ENCODE results near the gene SYNGR3. TPM values are rescaled to one million over a fixed set of nuclear protein-coding genes. Genes with fewer than 3 reads are reported as not detected.

The SYNGR3 gene
- total RNA-seq, 1 experiment from 2014 or later, result 0.68 TPM

DNA sequence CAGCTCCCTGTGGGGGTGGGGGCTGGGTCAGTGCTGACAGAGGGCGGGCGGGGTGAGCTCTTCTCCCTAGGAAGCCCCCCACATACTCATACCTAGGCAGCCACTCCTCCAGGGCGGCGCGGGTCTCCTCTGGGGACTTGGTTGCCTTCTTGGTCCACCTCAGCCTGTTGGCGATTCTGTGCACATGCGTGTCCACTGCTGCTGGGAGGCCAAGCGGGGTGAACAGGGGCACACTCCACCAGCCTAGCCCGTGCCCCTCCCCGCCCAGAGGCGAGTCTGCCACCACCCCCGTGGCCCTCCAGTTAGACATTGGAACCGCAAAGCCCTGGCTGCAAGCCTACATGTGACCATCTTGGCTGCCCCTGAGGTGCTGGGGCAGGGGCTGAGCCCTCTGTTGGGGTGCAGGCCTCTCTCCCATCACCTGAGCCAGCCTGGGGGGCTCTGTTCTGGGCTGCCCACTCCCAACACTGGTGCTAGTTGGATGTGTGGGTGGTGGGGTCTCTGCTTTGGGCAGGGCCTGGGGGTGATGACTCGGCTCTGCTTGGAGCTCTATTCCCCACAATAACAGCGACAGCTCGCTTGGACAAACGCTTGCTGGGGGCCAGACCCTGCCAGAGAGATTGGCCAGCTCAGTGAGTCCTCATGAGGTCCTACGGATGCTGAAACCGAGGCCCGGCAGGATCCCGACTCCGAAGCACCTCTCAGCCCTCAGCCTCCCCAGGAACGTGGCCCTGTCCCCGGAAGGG is 50.4 kb downstream of the SYNGR3 start:
- peak overlapping the region; percentile 27 for H3K27ac Mint-ChIP-seq (ENCODE audit: low read depth, unreplicated experiment)
- TF ChIP-seq, protein P1, sequence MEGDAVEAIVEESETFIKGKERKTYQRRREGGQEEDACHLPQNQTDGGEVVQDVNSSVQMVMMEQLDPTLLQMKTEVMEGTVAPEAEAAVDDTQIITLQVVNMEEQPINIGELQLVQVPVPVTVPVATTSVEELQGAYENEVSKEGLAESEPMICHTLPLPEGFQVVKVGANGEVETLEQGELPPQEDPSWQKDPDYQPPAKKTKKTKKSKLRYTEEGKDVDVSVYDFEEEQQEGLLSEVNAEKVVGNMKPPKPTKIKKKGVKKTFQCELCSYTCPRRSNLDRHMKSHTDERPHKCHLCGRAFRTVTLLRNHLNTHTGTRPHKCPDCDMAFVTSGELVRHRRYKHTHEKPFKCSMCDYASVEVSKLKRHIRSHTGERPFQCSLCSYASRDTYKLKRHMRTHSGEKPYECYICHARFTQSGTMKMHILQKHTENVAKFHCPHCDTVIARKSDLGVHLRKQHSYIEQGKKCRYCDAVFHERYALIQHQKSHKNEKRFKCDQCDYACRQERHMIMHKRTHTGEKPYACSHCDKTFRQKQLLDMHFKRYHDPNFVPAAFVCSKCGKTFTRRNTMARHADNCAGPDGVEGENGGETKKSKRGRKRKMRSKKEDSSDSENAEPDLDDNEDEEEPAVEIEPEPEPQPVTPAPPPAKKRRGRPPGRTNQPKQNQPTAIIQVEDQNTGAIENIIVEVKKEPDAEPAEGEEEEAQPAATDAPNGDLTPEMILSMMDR (IDR thresholded peaks at IDR 0.05; ENCODE audit: unreplicated experiment), result no peak

DNA sequence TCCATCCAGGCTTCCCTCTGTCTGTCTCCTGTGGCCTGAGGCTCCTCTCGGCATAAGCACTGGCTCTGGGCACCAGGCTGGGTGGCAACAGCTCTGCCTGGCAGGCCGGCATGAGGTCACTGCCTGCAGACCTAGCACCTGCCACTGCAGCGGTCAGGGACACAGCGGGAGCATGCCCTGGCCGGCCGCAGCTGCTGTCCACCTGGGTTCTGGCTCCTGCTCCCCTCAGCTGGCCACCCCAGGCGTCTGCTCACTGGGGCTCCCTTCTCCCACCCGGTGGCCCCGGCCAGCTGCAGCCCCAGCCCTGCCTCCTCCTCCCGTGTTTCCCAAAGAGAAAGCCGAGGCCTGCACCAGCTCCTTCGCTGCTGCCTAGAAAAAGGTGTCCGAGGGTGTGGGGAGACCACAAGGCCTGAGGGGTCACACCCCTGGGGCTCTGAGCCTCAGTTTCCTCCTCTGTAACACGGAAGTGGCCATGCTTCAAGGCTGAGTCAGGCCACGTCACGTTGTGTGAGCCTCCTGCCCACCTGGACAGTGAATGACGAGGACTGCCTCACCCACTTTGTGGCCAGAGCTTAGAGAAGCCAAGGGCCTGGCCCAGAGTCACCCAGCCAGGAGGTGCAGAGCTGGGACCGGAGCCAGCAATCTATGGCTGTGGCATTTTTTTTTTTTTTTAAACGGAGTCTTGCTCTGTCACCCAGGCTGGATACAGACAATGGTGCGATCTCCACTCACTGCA is 51.2 kb downstream of the SYNGR3 start:
- BruUV-seq (replicated peaks), result no TSS peak

More for the DNA sequence above, 50.4 kb downstream of the SYNGR3 start:
- Mint-ChIP-seq H3K27me3 (ENCODE audit: insufficient read depth, unreplicated experiment) (no peaks in the 10 kb centered on the region), H3K9me3 (ENCODE audit: unreplicated experiment) (no peaks in the 10 kb centered on the region), H3K36me3 (ENCODE audit: insufficient read depth, unreplicated experiment) (no peaks in the 10 kb centered on the region), H3K4me3 (ENCODE audit: unreplicated experiment) (no peak overlapping the region), H3K4me1 (ENCODE audit: insufficient read depth, unreplicated experiment) (peaks cover 6% of the 10 kb centered on the region)
- intact Hi-C loops (cut with micrococcal nuclease), result no loop called here
- CTCF ChIA-PET, result interaction anchor here (0.6 to 0.7 kb wide), 2 partner anchors 43 to 202 kb away, joined by 3 read pairs; no protein-coding TSS in a partner anchor
- POLR2A ChIA-PET, result interaction anchor here (1.0 to 1.8 kb wide), 5 partner anchors 8 to 115 kb away, joined by 3 to 9 read pairs (median 4); no protein-coding TSS in a partner anchor
- DNase-seq (ENCODE audit: unreplicated experiment), result no peak
- BruUV-seq (replicated peaks), result no TSS peak

DNA sequence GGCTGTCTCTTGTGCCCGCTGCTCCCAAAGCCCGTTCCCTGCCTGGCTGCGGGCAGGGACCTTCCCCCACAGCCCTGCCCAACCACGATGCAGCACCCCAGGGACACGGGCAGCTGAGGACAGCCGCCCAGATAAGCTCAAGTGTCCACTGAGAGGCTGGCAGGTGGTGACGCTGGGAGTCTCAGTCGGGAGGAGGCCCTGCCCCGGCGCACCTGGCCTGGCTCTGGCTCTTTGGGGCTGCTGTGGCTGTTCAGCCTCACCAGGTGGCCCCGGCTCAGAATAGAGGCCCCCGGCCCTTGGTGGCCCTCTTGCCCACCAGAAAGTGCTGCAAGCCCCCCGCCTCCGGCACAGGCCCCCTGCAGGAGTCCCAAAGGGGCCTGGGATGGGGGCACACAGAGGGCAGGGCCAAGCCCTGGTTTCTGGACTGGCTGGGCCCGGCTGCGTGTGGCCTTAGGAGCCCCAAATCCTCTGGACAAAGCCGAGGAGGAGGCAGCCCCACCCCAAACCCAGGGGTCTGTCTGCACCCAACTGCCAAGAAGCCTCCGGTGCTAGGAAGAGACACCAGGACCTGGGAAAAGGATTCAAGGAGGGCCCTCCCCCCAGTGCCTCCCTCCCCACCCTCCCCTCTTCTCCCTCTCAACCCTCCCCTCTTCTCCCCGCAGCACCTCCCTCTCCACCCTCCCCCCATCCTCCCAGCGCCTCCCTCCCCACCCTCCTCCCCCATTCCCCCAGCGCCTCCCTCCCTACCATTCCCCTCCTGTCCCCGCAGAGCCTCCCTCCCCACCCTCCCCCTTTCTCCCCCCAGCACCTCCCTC is 52.6 kb downstream of the SYNGR3 start:
- POLR2A ChIA-PET, result interaction anchor here (0.7 kb wide), 1 partner anchor 34 kb away, joined by 4 read pairs; no protein-coding TSS in a partner anchor

More for the DNA sequence above, 51.2 kb downstream of the SYNGR3 start:
- Mint-ChIP-seq H3K27me3 (ENCODE audit: insufficient read depth, unreplicated experiment) (no peaks in the 10 kb centered on the region), H3K27ac (ENCODE audit: low read depth, unreplicated experiment) (peak overlapping the region; percentile 27), H3K36me3 (ENCODE audit: insufficient read depth, unreplicated experiment) (no peaks in the 10 kb centered on the region), H3K4me1 (ENCODE audit: insufficient read depth, unreplicated experiment) (peaks cover 6% of the 10 kb centered on the region), H3K9me3 (ENCODE audit: unreplicated experiment) (no peaks in the 10 kb centered on the region), H3K4me3 (ENCODE audit: unreplicated experiment) (no peak overlapping the region)
- ChIA-PET CTCF (interaction anchor here (0.7 to 1.2 kb wide), 2 partner anchors 18 to 42 kb away, joined by 3 read pairs; no protein-coding TSS in a partner anchor), POLR2A (interaction anchor here (0.7 to 1.8 kb wide), 6 partner anchors 9 to 114 kb away, joined by 4 to 9 read pairs (median 6); partner anchors contain the start of gene NHERF2)
- peak; percentile 75 for DNase-seq (ENCODE audit: unreplicated experiment)
- intact Hi-C loops (cut with micrococcal nuclease), result no loop called here
- TF ChIP-seq, protein P1 (IDR thresholded peaks at IDR 0.05; ENCODE audit: unreplicated experiment), result no peak

More for the DNA sequence above, 52.6 kb downstream of the SYNGR3 start:
- CTCF ChIA-PET, result no interaction called here
- H3K4me3 Mint-ChIP-seq (ENCODE audit: unreplicated experiment), result no peak overlapping the region
- TF ChIP-seq, protein P1 (IDR thresholded peaks at IDR 0.05; ENCODE audit: unreplicated experiment), result no peak
- intact Hi-C loops (cut with micrococcal nuclease), result no loop called here
- DNase-seq (ENCODE audit: unreplicated experiment), result no peak
- no TSS peak for BruUV-seq (replicated peaks)
- H3K27me3 Mint-ChIP-seq (ENCODE audit: insufficient read depth, unreplicated experiment), result no peaks in the 10 kb centered on the region
- no peaks in the 10 kb centered on the region for H3K36me3 Mint-ChIP-seq (ENCODE audit: insufficient read depth, unreplicated experiment)
- H3K9me3 Mint-ChIP-seq (ENCODE audit: unreplicated experiment), result no peaks in the 10 kb centered on the region
- H3K4me1 Mint-ChIP-seq (ENCODE audit: insufficient read depth, unreplicated experiment), result peaks cover 17% of the 10 kb centered on the region
- no peak overlapping the region for H3K27ac Mint-ChIP-seq (ENCODE audit: low read depth, unreplicated experiment)
